ENCODE measurements around the gene ETV3.

- no peak for TF ChIP-seq FOXA1 (IDR thresholded peaks at IDR 0.05)
- TF ChIP-seq SP1 (IDR thresholded peaks at IDR 0.05) = no peak
- no peak for TF ChIP-seq ELF4 (IDR thresholded peaks at IDR 0.05)
Measured at GRCh38 chr1:157151506-157151905, 13.3 kb upstream of the ETV3 start.

All from HEK293T (cell line).